SK-N-MC (cell line): ENCODE data around the gene ZMYND19.

Experiments
- EZH2 ChIP-seq: fragments of 200-600 bp; sonication (generic); IDR thresholded peaks from one replicate; pipeline ENCODE4 v1.6.1; 2017; ENCODE audit warnings: antibody characterized with exemption
- POLR2AphosphoS5 ChIP-seq: IDR thresholded peaks from 2 replicates; pipeline ENCODE4 v1.6.1; 2012; ENCODE audit warnings: mild to moderate bottlenecking, low read depth, low read length, borderline replicate concordance

DNA sequence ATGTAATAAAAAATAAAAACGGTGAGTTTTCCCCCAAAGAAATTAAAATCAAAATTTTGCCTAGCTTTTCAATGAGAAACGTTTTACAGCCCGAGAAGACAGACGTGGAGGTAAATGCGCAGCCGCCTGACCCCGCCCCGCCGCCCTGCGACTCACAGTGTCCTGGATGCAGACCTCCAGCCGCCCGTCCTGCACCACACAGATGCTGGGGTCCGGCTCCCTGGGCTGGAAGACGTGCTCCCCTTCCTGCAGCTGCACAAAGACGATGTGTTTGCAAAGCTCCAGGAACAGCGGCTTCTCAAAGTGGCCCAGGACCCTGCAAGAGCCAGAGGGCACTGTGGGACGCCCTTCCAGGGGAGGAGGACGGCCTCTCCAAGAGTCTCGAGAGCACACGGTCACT is 47.8 kb downstream of the ZMYND19 start:
- TF ChIP-seq POLR2AphosphoS5 = no peak
- TF ChIP-seq EZH2 = no peak
